Mucosa of rectum (tissue), 2 donors: ENCODE measurements around the gene PRXL2C.
A peak's percentile ranks its signal among the peaks of the same experiment; 100 is the strongest.
"Not testable (repeated sequence)": the region's sequence is repeated elsewhere in the genome, so short reads cannot be mapped to it uniquely, and the experiment has no call there.

ENCODE experiments used
- H3K27ac ChIP-seq, 2 donors: one replicate each; pipeline ENCODE4 v1.7.0; 2013; ENCODE audit warnings: inconsistent platforms in 2 of 2, low read depth in 2 of 2, low read length in 2 of 2
- H3K27me3 ChIP-seq, 2 donors: one replicate each; pipeline ENCODE4 v1.7.0; 2013; ENCODE audit warnings: low read length in 2 of 2; ENCODE audit not compliant: control insufficient read depth in 2 of 2, insufficient read depth in 2 of 2
- H3K36me3 ChIP-seq, 2 donors: one replicate each; pipeline ENCODE4 v1.7.0; 2013; ENCODE audit warnings: low read length in 2 of 2; ENCODE audit not compliant: control insufficient read depth in 2 of 2, insufficient read depth in 2 of 2
- H3K4me1 ChIP-seq, 2 donors: one replicate each; pipeline ENCODE4 v1.7.0; 2013; ENCODE audit warnings: low read length in 2 of 2, mild to moderate bottlenecking in 1 of 2; ENCODE audit not compliant: control insufficient read depth in 2 of 2, insufficient read depth in 2 of 2
- H3K4me3 ChIP-seq, 2 donors: one replicate each; pipeline ENCODE4 v1.7.0; 2013; ENCODE audit warnings: low read length in 2 of 2
- H3K9ac ChIP-seq, 2 donors: one replicate each; pipeline ENCODE4 v1.7.0; 2013; ENCODE audit warnings: low read length in 2 of 2, low read depth in 1 of 2, mild to moderate bottlenecking in 1 of 2
- H3K9me3 ChIP-seq, 2 donors: one replicate each; pipeline ENCODE4 v1.7.0; 2013; ENCODE audit warnings: low read length in 2 of 2; ENCODE audit not compliant: control insufficient read depth in 2 of 2
- donor health status: healthy.
- donor health status: Normal muscosa, but diverticular disease.

Gene PRXL2C

GRCh38 chr9:96620832-96621269 is 34.3 kb downstream of the PRXL2C start:
- Histone ChIP-seq H3K27me3 (no peaks in the 10 kb centered on the region), H3K9ac (no peak overlapping the region), H3K4me3 (no peak overlapping the region), H3K36me3 (no peaks in the 10 kb centered on the region), H3K27ac (no peak overlapping the region), H3K4me1 (peaks cover 0 to 4% of the 10 kb centered on the region in 2 donors), H3K9me3 (no peaks in the 10 kb centered on the region)

GRCh38 chr9:96620181-96620514 is 35.0 kb downstream of the PRXL2C start:
- Histone ChIP-seq H3K36me3 (no peaks in the 10 kb centered on the region), H3K9ac (peak overlapping the region; percentile 23 to 47), H3K27me3 (no peaks in the 10 kb centered on the region), H3K9me3 (no peaks in the 10 kb centered on the region), H3K27ac (peak overlapping the region; percentile 48 to 56), H3K4me3 (peak overlapping the region; percentile 75 to 76), H3K4me1 (peaks cover 0 to 4% of the 10 kb centered on the region in 2 donors)

- H3K27me3 ChIP-seq, result no peaks in the 10 kb centered on the region
- H3K4me1 ChIP-seq, result peaks cover 0 to 4% of the 10 kb centered on the region in 2 donors
- peak within 1 kb of the TSS; percentile 75 to 76 for H3K4me3 ChIP-seq
- H3K9ac ChIP-seq, result peak within 1 kb of the TSS; percentile 47 to 61
- H3K9me3 ChIP-seq, result no peaks in the 10 kb centered on the region
- H3K27ac ChIP-seq, result peak within 1 kb of the TSS; percentile 48 to 56
- no peaks in the 10 kb centered on the region for H3K36me3 ChIP-seq
Observed at GRCh38 chr9:96619491-96620180, 35.5 kb downstream of the PRXL2C start, which contains the start of gene CDC14B. Gene CDC14B (minus strand): TSS chr9:96619843. CDS start chr9:96619378, 465 bp downstream.

- Histone ChIP-seq H3K9me3 (no peaks in the 10 kb centered on the region), H3K4me3 (peak overlapping the region; percentile 60 to 62), H3K27me3 (no peaks in the 10 kb centered on the region), H3K4me1 (peaks cover 0 to 4% of the 10 kb centered on the region in 2 donors), H3K9ac (peak overlapping the region in 1 of 2 donors; percentile 61), H3K27ac (no peak overlapping the region), H3K36me3 (no peaks in the 10 kb centered on the region)
Observed at GRCh38 chr9:96619124-96619465, 36.0 kb downstream of the PRXL2C start.

- Histone ChIP-seq H3K4me1 (peaks cover 0 to 4% of the 10 kb centered on the region in 2 donors), H3K9me3 (no peaks in the 10 kb centered on the region), H3K27me3 (no peaks in the 10 kb centered on the region), H3K27ac (peak overlapping the region in 1 of 2 donors; percentile 48), H3K4me3 (peak overlapping the region; percentile 60 to 62), H3K9ac (peak overlapping the region in 1 of 2 donors; percentile 61), H3K36me3 (no peaks in the 10 kb centered on the region)
Observed at GRCh38 chr9:96618209-96619123, 36.7 kb downstream of the PRXL2C start.

GRCh38 chr9:96617439-96618185 is 37.5 kb downstream of the PRXL2C start:
- Histone ChIP-seq H3K36me3 (no peaks in the 10 kb centered on the region), H3K9me3 (no peaks in the 10 kb centered on the region), H3K4me3 (no peak overlapping the region), H3K9ac (no peak overlapping the region), H3K27ac (no peak overlapping the region), H3K4me1 (peaks cover 0 to 4% of the 10 kb centered on the region in 2 donors), H3K27me3 (no peaks in the 10 kb centered on the region)

- no peaks in the 10 kb centered on the region for H3K9me3 ChIP-seq
- H3K4me1 ChIP-seq, result peaks cover 1 to 4% of the 10 kb centered on the region in 2 donors
- no peak overlapping the region for H3K27ac ChIP-seq
- H3K36me3 ChIP-seq, result no peaks in the 10 kb centered on the region
- no peak overlapping the region for H3K4me3 ChIP-seq
- no peaks in the 10 kb centered on the region for H3K27me3 ChIP-seq
- H3K9ac ChIP-seq, result no peak overlapping the region
Observed at GRCh38 chr9:96616817-96617438, 38.2 kb downstream of the PRXL2C start.

GRCh38 chr9:96615411-96615810 is 39.7 kb downstream of the PRXL2C start:
- Histone ChIP-seq H3K27me3 (no peaks in the 10 kb centered on the region), H3K4me1 (peaks cover 2 to 4% of the 10 kb centered on the region in 2 donors), H3K27ac (no peak overlapping the region), H3K9me3 (no peaks in the 10 kb centered on the region), H3K36me3 (no peaks in the 10 kb centered on the region), H3K9ac (no peak overlapping the region), H3K4me3 (no peak overlapping the region)

GRCh38 chr9:96614664-96615063 is 40.5 kb downstream of the PRXL2C start:
- H3K36me3 ChIP-seq, H3K4me3 ChIP-seq, H3K4me1 ChIP-seq, H3K9ac ChIP-seq, H3K27me3 ChIP-seq, H3K9me3 ChIP-seq, H3K27ac ChIP-seq: not testable (repeated sequence)
